Natural killer cell (primary cell): ENCODE results near the gene POLR3H. TPM values are rescaled to one million over a fixed set of nuclear protein-coding genes. Genes with fewer than 3 reads are reported as not detected.
"Not testable (repeated sequence)": the region's sequence is repeated elsewhere in the genome, so short reads cannot be mapped to it uniquely, and the experiment has no call there.

Experiments used
- ATAC-seq, 3 donors: fragments of 150-1000 bp in 2 of 3; fragments of 200-7000 bp in 1 of 3; cut with Tn5 transposase; 1 replicate in 1 of 3; 2 replicates in 2 of 3; pipeline ENCODE4 v1.10.0; 2021; ENCODE audit warnings: mild to moderate bottlenecking in 2 of 3, moderate library complexity in 2 of 3
- DNase-seq, 2 donors: peaks; one replicate each; pipeline versions ENCODE4 v3.0.0 to v3.0.0-alpha.2; 2013 to 2021; ENCODE audit warnings: mixed read lengths in 1 of 2
- H3K27ac ChIP-seq: one replicate; pipeline ENCODE4 v1.5.1; 2013; ENCODE audit warnings: mild to moderate bottlenecking, low read length
- H3K27me3 ChIP-seq: one replicate; pipeline ENCODE4 v1.6.1; 2013; ENCODE audit warnings: low read length; ENCODE audit not compliant: control insufficient read depth, insufficient read depth
- H3K36me3 ChIP-seq: one replicate; pipeline ENCODE4 v1.6.1; 2013; ENCODE audit warnings: low read length; ENCODE audit not compliant: control insufficient read depth, insufficient read depth
- H3K4me1 ChIP-seq: one replicate; pipeline ENCODE4 v1.6.1; 2013; ENCODE audit warnings: low read length; ENCODE audit not compliant: control insufficient read depth, insufficient read depth
- H3K4me3 ChIP-seq: one replicate; pipeline ENCODE4 v1.5.1; 2013; ENCODE audit warnings: low read length
- H3K9me3 ChIP-seq: one replicate; pipeline ENCODE4 v1.6.1; 2013; ENCODE audit warnings: low read length; ENCODE audit not compliant: control insufficient read depth, insufficient read depth
- H3K27ac Mint-ChIP-seq, 2 donors: one replicate each; pipeline ENCODE4 v1.8.0; 2022; ENCODE audit warnings: mild to moderate bottlenecking in 2 of 2, mixed read lengths in 2 of 2, moderate library complexity in 1 of 2
- H3K27me3 Mint-ChIP-seq, 2 donors: one replicate each; pipeline ENCODE4 v1.8.0; 2022; ENCODE audit warnings: low read depth in 2 of 2, mixed read lengths in 2 of 2
- H3K36me3 Mint-ChIP-seq: one replicate; pipeline ENCODE4 v1.8.0; 2022; ENCODE audit warnings: mixed read lengths
- H3K4me1 Mint-ChIP-seq, 2 donors: one replicate each; pipeline ENCODE4 v1.8.0; 2022; ENCODE audit warnings: mixed read lengths in 2 of 2
- H3K4me3 Mint-ChIP-seq: one replicate; pipeline ENCODE4 v1.8.0; 2022; ENCODE audit warnings: mild to moderate bottlenecking, moderate library complexity, mixed read lengths
- H3K9me3 Mint-ChIP-seq, 2 donors: one replicate each; pipeline ENCODE4 v1.8.0; 2022; ENCODE audit warnings: mixed read lengths in 2 of 2
- WGBS: methylation state at CpG from one replicate; pipeline ENCODE4 v1.1.7; 2013; ENCODE audit warnings: missing lambda C conversion rate; ENCODE audit not compliant: insufficient coverage; 5-methylcytosine and 5-hydroxymethylcytosine counted together
- intact Hi-C: fragments of 100-400 bp; cut with micrococcal nuclease; formaldehyde crosslinking; loops from one replicate; pipeline ENCODE4 v1.14.2; 2022
- total RNA-seq, 4 donors: library from RNA; stranded (reverse); fragments of 120-200 nt in 1 of 4; gene quantifications; one replicate each; pipeline versions ENCODE4 v1.2.3 to v1.2.4, GENCODE V29; 2013 to 2022
- TF ChIP-seq, protein P1 (sequence below): fragments of 200-600 bp; IDR thresholded peaks from one replicate; pipeline ENCODE4 v1.8.0; 2022; ENCODE audit warnings: antibody characterized with exemption

The POLR3H gene
- total RNA-seq, 3 donors from 2014 or later (not counting 1 experiment from before 2014, with no cell fraction given), result 13.1 to 18.8 (median 16.2) TPM

DNA sequence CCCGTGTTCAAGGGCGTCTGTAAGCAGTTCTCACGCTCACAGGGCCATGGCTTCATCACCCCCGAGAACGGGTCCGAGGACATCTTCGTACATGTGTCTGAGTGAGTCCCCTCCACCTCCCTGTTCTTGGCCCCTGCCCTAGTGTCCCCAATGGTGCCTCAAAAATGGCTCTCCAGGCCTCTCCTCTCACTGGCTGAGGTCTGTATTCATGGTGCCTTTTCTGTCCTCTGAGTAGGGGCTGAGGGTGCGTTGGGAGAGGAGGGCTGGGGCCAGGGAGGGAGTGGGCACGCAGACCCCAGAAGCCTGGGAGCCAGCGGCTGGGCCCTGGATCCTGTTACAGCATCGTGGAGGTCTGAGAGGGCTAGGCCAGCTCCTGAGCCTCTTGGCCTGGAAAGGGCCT lies 29.4 kb upstream of the POLR3H start:
- WGBS, result 97% methylated on average over 11 of the region's 11 CpGs
- H3K4me3 Mint-ChIP-seq, result no peak overlapping the region
- intact Hi-C loops, result no loop called here
- TF ChIP-seq, protein P1, sequence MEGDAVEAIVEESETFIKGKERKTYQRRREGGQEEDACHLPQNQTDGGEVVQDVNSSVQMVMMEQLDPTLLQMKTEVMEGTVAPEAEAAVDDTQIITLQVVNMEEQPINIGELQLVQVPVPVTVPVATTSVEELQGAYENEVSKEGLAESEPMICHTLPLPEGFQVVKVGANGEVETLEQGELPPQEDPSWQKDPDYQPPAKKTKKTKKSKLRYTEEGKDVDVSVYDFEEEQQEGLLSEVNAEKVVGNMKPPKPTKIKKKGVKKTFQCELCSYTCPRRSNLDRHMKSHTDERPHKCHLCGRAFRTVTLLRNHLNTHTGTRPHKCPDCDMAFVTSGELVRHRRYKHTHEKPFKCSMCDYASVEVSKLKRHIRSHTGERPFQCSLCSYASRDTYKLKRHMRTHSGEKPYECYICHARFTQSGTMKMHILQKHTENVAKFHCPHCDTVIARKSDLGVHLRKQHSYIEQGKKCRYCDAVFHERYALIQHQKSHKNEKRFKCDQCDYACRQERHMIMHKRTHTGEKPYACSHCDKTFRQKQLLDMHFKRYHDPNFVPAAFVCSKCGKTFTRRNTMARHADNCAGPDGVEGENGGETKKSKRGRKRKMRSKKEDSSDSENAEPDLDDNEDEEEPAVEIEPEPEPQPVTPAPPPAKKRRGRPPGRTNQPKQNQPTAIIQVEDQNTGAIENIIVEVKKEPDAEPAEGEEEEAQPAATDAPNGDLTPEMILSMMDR, result no peak
- DNase-seq, result no peak
- no peak for ATAC-seq
- H3K27me3 Mint-ChIP-seq, result no peaks in the 10 kb centered on the region
- no peaks in the 10 kb centered on the region for H3K4me1 Mint-ChIP-seq
- peaks cover 3% of the 10 kb centered on the region for H3K36me3 ChIP-seq
- H3K27me3 ChIP-seq, result no peaks in the 10 kb centered on the region
- H3K36me3 Mint-ChIP-seq, result no peaks in the 10 kb centered on the region
- H3K4me3 ChIP-seq, result no peak overlapping the region
- H3K9me3 ChIP-seq, result no peaks in the 10 kb centered on the region
- no peak overlapping the region for H3K27ac Mint-ChIP-seq
- no peaks in the 10 kb centered on the region for H3K4me1 ChIP-seq
- no peaks in the 10 kb centered on the region for H3K9me3 Mint-ChIP-seq
- no peak overlapping the region for H3K27ac ChIP-seq

DNA sequence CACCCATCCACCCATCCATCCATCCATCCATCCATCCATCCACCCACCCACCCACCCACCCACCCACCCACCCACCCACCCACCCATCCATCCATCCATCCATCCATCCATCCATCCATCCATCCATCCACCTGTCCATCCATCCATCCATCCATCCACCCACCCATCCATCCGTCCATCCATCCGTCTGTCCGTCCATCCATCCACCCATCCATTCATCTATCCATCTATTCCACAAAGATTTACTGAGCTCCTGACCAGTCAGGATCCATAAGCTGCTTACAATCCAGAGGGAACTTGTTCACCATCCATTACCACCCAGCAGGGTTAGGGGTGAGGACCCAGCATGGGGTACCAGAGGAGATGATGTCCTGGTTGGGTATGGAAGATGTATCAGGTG lies 28.0 kb upstream of the POLR3H start:
- intact Hi-C loops, H3K27ac ChIP-seq, DNase-seq, ATAC-seq, H3K36me3 Mint-ChIP-seq, H3K9me3 ChIP-seq, H3K27me3 Mint-ChIP-seq, H3K27me3 ChIP-seq, H3K27ac Mint-ChIP-seq, H3K4me3 ChIP-seq, H3K4me3 Mint-ChIP-seq, H3K9me3 Mint-ChIP-seq, H3K4me1 Mint-ChIP-seq, H3K4me1 ChIP-seq, H3K36me3 ChIP-seq: not testable (repeated sequence)
- 97% methylated on average over 3 of the region's 3 CpGs for WGBS

DNA sequence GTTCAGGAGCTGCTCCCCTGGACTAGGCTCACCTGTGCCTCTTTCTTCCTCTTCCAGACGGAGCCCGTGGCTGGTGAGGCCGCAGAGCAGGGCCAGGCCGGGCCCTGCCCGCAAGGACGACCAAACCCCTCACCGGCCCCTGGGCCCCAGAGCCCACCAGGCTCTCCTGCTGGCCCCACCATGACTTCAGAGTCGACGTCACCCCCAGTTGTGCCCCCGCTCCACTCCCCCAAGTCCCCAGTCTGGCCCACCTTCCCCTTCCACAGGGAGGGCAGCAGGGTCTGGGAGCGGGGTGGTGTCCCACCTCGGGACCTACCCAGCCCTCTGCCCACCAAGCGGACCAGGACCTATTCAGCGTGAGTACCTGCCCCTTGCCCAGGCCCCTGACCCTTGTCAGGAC lies 27.5 kb upstream of the POLR3H start:
- no peak for ATAC-seq
- no peaks in the 10 kb centered on the region for H3K36me3 ChIP-seq
- Mint-ChIP-seq H3K27ac (no peak overlapping the region), H3K27me3 (no peaks in the 10 kb centered on the region), H3K36me3 (no peaks in the 10 kb centered on the region), H3K4me1 (no peaks in the 10 kb centered on the region), H3K9me3 (no peaks in the 10 kb centered on the region), H3K4me3 (no peak overlapping the region)
- no peak overlapping the region for H3K4me3 ChIP-seq
- no peaks in the 10 kb centered on the region for H3K27me3 ChIP-seq
- intact Hi-C loops, result no loop called here
- WGBS, result 91% methylated on average over 14 of the region's 14 CpGs
- H3K27ac ChIP-seq, result no peak overlapping the region
- no peak for DNase-seq
- H3K9me3 ChIP-seq, result no peaks in the 10 kb centered on the region
- no peaks in the 10 kb centered on the region for H3K4me1 ChIP-seq
- TF ChIP-seq, protein P1, result no peak

DNA sequence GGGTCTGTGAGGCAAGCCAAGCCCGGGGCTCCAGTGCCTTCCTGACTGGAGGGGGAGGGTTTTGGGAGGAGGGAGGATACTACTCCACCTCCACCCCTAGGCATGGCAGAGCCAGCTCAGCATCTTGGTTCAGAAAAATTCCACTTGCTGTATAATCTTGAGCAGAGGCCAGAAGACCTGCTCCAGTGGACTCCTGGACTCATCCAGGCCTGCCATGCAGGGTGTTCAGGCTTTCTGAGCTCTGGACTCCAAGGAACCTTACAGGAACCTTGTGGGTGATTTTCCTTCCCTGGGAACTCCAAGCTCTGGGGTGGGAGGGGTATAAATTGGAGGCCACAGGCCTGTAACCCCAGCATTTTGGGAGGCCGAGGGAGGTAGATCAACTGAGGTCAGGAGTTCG lies 26.0 kb upstream of the POLR3H start:
- no peaks in the 10 kb centered on the region for H3K9me3 Mint-ChIP-seq
- H3K4me3 Mint-ChIP-seq, result no peak overlapping the region
- no peaks in the 10 kb centered on the region for H3K4me1 Mint-ChIP-seq

More for the DNA sequence above, 26.0 kb upstream of the POLR3H start:
- Histone ChIP-seq H3K4me3 (no peak overlapping the region), H3K36me3 (no peaks in the 10 kb centered on the region), H3K27ac (no peak overlapping the region), H3K9me3 (no peaks in the 10 kb centered on the region), H3K4me1 (no peaks in the 10 kb centered on the region), H3K27me3 (no peaks in the 10 kb centered on the region)
- no peak for ATAC-seq
- no peak for DNase-seq
- H3K27me3 Mint-ChIP-seq, result no peaks in the 10 kb centered on the region
- 72% methylated on average over 2 of the region's 3 CpGs for WGBS
- intact Hi-C loops, result no loop called here
- TF ChIP-seq, protein P1, result no peak
- no peaks in the 10 kb centered on the region for H3K36me3 Mint-ChIP-seq
- no peak overlapping the region for H3K27ac Mint-ChIP-seq
